ENCODE results near the gene STK4.

STK4 gene

GRCh38 chr20:44954211-44954610 is 12.1 kb upstream of the STK4 start:
- DNase-seq (ENCODE audit: low read depth), result no peak

- DNase-seq (ENCODE audit: low read depth), result no peak
These were observed 11.0 kb upstream of the STK4 start for GRCh38 chr20:44955270-44955669.

- DNase-seq (ENCODE audit: low read depth), result no peak
These were observed 9.9 kb upstream of the STK4 start for GRCh38 chr20:44956410-44956809.

GRCh38 chr20:44958276-44958675 is 8.0 kb upstream of the STK4 start:
- DNase-seq (ENCODE audit: low read depth), result no peak

GRCh38 chr20:44959082-44959637 is 7.2 kb upstream of the STK4 start:
- DNase-seq (ENCODE audit: low read depth), result no peak

GRCh38 chr20:44959638-44960102 is 6.6 kb upstream of the STK4 start:
- DNase-seq (ENCODE audit: low read depth), result no peak

- peak; percentile 88 for DNase-seq (ENCODE audit: low read depth)
These were observed 6.0 kb upstream of the STK4 start, which contains the start of gene TOMM34 for GRCh38 chr20:44960103-44960852. TOMM34 (minus strand) TSS chr20:44960397; CDS start chr20:44960333, 64 bp downstream.

- no peak for DNase-seq (ENCODE audit: low read depth)
These were observed 5.1 kb upstream of the STK4 start for GRCh38 chr20:44961011-44961869.

- DNase-seq (ENCODE audit: low read depth), result no peak
These were observed 4.4 kb upstream of the STK4 start for GRCh38 chr20:44961870-44962267.

- no peak for DNase-seq (ENCODE audit: low read depth)
These were observed 3.8 kb upstream of the STK4 start for GRCh38 chr20:44962483-44962882.

- DNase-seq (ENCODE audit: low read depth), result no peak
These were observed 2.7 kb upstream of the STK4 start for GRCh38 chr20:44963325-44964215.

GRCh38 chr20:44965651-44966029 is 672 bp upstream of the STK4 start:
- DNase-seq (ENCODE audit: low read depth), result no peak

GRCh38 chr20:44967207-44967807 is 995 bp downstream of the STK4 start:
- DNase-seq (ENCODE audit: low read depth), result no peak

- no peak for DNase-seq (ENCODE audit: low read depth)
These were observed 3.1 kb downstream of the STK4 start for GRCh38 chr20:44969300-44969894.

- no peak for DNase-seq (ENCODE audit: low read depth)
These were observed 4.0 kb downstream of the STK4 start for GRCh38 chr20:44970243-44970757.

GRCh38 chr20:44973053-44973452 is 6.7 kb downstream of the STK4 start:
- DNase-seq (ENCODE audit: low read depth), result no peak

- no peak for DNase-seq (ENCODE audit: low read depth)
These were observed 10.4 kb downstream of the STK4 start for GRCh38 chr20:44976698-44977097.

GRCh38 chr20:44979090-44979621 is 12.8 kb downstream of the STK4 start:
- DNase-seq (ENCODE audit: low read depth), result no peak

- no peak for DNase-seq (ENCODE audit: low read depth)
These were observed 15.6 kb downstream of the STK4 start for GRCh38 chr20:44981736-44982406.

Measured in HS-27A (cell line).